DMS 273 (cell line): ENCODE results near the gene KRT1.

Experiments used
- DNase-seq: peaks from one replicate; lab custom pipeline; 2025; ENCODE audit not compliant: unreplicated experiment; lab: John Stamatoyannopoulos, UW

KRT1 gene

DNA sequence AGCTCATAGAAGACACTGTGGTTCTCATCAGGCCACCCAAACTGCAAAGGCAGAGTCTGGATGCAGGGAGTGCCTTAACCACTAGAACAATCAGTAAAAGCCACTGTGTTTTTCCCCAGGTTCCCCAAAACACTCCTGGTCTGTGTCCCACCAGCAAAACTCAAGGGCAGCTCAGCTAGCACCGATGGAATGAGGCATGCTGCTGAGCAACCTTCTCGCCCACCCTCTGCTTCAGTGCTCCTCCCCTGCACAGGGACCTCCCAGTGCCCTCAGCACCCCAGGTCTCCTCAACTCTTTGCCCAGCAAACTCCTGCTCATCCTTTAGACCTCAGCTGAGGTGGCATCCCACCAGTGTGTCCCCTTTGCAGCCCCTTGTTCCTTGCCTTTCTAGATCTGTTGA, 19.2 kb upstream of the KRT1 start:
- DNase-seq = no peak

DNA sequence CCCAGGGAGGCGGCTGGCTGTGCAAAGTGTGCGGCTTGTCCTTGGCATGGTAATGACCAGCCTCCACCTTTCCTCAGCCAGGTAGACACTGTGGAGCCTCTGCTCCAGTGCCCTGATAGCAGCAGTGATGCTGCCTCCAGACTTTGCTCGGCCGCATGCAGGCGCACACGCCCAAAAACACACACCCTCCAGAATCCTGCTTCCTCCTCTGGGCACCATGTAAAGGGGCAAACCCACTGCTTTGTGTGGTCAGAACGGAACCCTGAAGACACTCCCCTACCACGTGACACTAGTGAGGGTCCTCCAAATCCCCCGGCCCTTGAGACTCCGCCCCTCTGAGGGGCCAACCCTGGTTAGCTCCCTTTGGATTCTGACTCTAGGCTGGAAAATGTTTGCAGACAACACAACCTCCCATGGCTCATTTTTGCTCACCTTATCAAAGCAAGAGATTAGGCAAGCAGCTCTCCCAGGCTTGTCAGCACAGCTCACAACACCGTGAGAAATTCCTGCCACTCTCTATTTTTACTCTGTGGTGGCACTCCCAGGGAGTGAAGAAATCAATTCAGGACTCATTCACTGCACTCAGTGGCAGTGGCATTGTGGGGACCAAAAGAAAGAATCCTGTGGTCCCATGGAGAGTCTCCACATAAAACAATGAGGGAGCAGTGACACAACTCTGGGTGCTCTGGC, 18.6 kb upstream of the KRT1 start:
- no peak for DNase-seq

DNA sequence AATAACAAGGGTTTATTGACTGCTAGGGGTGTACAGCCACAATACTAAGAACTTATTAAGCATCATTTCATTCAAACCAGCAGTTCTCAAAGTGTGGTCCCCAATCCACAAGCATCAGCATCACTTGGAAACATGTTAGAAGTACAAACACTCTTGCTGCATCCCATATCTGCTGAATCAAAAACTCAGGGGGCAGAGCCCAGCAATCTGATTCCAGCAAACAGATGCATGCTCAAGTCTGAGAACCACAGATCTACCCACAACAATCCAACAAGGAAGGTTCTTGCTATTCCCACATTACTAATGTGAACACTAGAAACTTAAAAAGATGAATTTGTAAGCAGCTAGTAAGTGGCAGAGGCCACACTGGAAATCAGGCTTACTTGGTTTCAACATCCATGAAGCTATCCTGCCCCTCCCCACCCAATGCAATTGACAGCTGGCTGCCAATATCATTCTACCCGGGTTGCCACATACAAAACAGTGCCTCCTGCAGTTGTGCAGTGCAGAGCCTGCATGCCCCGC, 16.9 kb upstream of the KRT1 start:
- no peak for DNase-seq

DNA sequence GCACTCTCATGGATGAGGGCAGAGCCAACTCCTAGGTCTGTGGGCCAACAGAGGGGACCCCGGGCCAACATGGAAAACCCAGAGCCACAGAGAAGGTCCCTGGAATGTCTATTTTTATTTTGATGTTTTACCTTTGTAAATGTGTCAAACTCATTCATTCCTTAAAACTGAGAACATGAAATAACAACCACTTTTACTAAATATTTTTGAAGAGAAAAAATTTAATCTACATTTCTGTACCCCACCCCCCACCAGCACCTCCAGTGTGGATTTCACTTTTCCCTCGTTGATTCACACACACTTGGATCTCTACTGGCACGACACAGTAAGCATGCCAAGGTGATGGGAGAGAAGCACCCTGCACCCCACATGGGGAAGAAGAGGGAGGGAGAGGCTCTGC, 16.4 kb upstream of the KRT1 start:
- no peak for DNase-seq

DNA sequence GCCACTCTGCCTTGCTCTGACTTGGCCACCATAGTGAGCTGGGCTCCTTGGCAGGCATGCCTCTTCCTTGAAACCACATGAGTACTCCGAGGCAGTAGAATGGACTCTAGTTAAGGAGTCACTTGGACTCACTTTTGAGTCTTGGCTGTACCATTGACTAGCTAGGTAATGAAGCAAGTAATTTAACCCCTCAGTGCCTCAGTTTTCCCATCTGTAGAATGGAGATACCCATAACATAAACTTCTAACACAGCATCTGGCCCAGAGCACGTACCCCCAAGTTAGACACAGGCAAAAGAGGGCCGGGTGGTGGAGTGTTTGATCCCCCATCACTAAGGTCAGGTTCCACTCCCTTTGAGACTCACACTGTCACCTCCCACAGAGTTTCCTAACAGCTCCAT, 14.8 kb upstream of the KRT1 start:
- DNase-seq = no peak

DNA sequence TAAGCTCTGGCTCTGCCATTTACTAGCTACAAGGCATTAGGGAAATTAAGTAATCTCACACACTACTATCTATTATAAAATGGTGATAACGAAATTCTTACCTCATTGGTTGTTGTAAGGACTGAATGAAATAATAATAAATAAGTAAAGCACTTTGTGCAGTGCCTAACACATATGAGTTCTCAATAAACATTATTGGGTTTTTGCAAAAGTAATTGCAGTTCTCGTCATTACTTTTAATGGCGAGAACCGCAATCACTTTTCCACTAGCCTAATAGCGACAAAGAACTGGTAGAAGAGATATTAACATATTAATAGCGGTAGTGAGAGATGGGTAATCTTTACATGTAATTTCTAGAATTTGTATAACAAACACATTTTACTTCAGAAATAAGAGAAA, 13.9 kb upstream of the KRT1 start:
- DNase-seq = no peak

DNA sequence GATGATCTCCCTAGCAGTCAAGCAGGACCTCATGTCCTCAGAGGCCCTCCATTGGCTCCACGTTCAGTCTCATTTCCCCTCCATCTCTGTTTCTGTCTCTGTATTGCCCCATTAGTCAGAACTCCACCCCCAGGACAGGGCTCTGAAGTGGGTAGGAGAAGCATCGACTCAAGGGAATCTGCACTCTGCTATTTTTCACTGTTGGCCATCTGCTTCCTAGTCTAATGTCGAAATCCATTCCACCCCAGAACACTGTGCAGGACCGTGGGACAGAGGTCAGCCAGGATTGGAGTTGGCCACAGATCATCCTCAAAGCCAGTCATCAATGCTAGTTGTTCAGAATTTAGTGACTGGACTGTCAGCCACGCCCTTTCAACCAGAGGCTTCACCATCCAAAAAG, 13.1 kb upstream of the KRT1 start:
- no peak for DNase-seq

DNA sequence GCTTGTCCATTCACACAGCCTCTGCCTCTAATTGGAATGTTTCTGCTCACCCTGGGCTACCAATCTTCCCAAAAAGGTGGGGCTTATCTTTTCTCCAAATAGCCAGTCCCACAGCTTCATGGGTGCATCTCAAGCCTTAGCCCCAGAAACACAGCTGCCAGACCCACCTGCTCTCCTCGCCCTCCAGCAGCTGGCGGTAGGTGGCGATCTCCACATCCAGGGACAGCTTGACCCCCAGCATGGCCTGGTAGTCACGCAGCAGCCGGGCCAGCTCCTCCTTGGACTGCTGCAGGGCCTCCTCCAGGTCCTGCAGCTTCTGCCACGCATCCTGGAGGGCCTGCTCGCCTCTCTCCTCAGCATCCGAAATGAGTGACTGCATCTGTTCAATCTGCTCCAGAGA, 12.0 kb upstream of the KRT1 start:
- DNase-seq = no peak

DNA sequence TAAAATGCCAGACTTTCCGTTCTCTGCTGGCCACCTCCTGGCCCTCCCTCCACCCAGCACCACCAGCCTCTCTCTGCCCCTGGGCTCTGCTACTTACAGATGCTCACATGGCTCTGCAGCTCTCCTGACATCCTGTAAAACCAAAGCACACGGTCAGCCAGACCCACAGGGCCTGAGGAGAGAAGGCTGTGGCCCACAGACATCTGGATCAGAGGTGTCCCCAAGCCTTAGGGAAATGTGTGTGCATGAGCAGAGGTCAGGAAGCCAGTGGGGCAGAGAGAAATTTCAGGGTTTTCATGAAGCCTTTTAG, 11.6 kb upstream of the KRT1 start:
- no peak for DNase-seq

DNA sequence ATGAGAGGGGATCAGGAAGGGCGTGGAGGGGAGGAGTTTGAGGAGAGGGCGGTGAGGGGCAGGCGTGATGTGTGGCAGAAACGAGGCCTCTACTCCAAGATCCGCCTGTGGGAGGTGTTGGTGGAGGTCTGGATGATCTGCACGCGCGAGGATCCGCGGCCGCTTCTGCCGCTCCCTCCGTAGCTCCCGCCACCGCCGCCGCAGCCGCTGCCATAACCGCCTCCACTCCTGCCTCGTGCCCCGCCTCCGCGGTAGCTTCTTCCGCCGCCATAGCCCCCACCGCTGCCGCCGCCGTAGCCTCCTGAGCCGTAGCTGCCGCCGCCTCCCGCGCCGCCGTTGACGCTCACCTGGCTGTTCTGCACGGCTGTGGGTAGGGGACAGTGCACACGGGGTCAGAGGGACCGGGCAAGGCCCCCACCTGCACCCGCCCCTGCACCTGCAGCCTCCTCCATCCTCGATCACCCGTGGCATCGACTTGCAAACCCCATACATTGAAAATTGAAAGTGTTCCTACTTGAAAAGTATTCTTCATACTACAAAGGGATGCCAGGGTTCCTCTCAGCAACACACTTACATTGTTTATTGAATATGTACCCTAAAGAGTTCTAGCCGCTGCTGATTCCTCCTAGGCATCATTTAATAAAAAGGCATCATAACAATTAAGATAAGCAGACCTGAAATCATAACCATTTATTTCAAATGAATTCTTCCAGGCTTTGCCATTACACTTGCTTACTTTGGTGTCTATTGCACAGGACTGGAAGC, 11.1 kb upstream of the KRT1 start:
- peak; percentile 47 for DNase-seq

DNA sequence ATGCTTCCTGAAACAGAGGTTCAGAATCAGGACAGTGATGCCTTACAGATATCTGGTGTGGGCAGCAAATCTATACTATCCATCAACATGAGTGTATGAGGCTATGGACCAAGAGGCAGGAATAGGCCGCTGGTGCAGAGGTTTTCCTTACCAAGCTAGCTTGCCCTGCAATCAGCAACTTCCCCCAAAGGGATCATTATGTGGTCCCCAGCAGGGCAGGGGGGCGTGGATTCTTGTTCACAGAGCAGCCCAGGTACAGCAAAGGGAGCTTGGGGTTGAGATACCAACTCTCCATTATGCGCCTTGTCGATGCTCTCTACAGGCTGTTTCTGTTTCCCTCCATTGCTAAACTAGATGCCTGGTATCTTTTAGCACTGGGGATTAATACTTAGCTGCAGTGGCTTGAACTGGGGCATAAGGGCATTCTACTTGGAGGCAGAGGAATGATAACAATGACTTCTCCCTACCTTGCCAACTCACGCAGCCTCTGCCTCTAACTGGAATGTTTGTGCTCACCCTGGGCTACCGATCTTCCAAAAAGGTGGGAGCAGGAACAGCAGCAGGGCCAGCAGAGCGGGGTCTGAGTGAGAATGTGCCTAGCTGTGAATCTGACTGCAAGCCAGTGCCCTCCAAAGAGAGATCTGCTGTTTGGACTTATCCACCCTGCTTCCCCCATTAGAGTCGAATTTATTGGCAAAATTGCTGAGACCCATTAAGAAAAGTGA, 10.3 kb upstream of the KRT1 start:
- no peak for DNase-seq

DNA sequence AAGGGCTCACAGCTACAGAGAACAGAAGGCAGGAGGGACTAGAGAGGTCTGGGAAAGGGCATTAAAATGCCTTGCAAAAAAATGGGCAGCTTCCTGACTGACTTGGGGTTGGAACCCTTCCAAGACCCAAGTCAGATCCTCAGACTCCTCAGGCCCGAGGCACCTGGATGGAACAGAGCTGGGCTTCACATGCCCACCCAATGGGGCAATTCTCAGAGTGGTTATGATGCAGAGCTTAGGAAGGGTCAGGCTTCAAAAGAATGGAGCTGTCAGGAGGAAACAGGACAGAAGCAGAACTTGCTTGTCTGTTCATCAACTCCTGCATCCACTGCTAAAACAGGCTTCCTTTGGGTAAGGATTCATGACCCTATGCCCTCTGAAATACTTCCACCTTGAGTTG, 9.7 kb upstream of the KRT1 start:
- no peak for DNase-seq

DNA sequence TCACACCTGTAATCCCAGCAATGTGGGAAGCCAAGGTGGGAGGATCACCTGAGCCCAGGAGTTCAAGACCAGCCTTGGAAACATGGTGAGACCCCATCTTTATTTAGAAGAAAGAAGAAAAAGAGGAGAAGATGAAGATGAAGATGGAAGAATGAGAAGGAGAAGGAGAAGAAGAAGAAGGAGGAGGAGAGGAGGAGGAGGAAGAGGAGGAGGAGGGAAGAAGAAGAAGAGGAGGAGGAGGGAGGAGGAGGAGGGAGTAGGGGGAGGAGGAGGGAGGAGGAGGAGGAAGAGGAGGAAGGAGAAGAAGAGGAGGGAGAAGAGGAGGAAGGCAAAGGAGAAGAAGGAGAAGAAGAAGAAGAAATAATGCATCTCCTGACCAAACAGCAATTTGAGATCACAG, 9.0 kb upstream of the KRT1 start:
- no peak for DNase-seq

DNA sequence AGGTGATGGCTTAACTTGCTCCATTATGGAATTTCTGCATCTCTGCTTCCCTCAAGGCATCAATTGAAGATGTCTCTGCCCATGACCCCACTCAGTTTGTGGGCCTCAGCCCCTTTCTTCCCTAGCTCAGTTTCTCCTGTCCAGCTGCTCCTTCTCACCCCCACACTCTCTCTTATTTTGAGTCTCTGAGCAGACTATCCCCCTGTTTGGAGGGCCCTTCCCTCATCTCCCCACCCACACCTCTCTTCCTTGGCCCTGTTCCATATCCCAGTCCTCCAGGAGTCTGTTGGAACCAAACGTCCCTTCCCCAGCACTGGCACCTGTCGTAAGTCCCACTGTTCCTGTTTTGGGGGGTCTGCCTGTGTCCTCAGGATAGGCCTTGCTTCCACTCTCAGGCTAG, 8.3 kb upstream of the KRT1 start:
- no peak for DNase-seq

DNA sequence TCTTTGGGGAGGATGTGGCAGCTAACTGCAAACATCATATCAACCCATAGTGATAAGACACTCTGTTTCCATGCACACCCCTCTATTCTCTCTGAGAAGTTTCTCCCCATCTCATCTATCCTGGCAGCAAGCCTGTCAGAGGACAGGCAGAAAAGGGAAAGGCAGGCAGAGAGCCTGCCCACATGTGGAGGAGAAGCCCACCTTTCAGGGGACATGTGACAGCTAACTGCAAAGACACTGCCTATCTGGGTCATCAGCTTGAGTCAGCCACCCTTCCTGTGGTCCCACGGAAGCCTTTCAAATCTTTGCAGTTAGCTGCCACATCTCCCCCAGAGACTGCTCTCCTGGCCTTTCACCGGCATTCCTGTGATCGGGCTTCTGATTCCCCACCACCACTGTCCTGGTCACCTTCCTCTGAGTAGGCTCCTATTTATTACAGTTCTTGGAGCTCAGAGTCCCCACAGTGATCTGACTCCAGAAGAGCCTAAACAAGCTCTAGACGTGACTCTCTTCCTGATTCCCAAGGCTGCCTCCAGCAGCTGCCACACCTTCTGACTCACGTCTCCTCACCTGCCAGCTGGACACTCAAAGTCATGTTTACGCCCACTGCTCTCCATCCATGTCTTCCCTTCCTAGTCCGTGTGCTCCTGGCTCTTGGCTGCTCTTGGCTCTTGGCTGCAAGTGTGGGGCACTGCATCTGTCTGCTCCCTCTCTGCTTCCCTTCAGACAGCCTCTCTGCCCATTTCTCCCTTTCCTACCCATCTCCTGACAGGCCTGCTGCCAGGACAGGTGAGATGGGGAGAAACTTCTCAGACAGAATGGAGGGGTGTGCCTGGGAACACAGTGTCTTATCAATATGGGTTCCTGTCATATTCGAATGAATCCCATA, 7.5 kb upstream of the KRT1 start:
- DNase-seq = no peak

DNA sequence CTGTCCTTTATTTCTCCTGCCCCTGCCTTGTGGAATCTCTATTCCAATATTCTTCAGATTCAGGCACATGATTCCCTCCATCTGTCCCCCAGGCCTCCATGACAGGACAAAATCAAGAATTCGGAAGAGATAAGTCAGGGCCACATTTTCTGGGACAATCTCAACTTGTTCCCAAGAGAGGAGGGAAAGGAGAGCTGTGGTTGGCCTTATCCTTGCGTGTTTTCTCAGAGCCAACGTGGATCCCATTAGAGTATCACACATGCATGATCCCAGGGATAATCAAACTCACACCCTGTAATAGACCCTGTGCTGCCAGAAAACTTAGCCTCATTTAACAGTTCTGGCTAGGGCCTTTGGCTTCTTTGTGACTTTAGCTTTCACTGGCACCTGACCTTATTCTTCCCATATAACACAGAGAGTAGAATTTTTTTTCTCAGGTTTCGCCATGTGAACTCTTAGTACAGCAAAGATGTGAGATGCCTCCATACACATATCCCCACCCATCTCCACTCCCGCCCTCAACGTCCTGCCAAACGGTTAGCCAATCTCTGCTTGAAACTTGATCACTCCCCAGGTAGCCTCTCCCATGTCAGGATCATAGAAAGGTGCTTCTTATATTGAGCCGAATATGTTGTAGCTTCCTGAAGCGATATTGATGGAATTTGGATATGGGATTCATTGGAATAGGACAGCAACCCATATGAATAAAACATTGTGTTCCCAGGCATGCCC, 6.7 kb upstream of the KRT1 start:
- DNase-seq = no peak

DNA sequence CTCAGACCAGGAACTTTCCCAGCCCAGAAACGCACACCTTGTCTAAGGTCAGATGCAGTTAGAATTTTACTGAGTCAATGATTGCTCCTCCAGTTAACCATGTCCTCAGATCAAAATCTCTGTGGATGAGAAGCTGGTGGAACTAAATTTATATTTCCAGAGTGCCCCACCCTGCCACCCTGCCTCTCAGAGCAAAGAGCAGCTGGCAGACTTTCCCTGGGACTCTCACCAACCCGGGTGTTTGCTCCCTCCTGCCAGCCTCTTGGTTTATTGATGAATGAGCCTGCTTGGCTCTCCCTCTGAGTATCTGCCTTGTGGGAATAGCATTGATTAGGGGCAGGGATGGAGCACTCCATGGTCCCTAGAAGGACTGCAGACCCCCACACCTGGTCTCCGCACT, 5.9 kb upstream of the KRT1 start:
- no peak for DNase-seq

DNA sequence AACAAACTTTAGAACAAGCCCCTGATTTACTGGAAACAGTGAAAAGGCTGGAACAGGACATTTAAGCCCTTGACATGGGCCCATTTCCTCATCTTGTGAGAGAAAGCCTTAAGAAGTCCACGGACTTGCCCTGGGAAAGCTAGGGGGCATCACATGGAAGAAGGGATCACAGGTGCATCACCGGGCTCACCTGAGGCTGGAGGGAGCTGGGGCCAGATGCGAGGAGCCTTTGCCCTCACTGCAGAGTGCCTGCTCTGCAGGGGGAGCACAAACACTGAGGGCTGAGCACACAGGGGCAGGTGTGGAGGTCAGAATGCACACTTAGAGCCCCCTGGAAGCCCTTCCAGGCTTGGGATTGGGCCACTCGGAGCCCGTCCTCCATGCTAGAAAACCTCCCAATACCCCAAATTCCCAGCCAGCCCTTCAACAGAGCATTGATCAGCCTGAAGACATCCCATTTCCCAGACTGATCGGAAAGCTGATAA, 5.2 kb upstream of the KRT1 start:
- DNase-seq = no peak

DNA sequence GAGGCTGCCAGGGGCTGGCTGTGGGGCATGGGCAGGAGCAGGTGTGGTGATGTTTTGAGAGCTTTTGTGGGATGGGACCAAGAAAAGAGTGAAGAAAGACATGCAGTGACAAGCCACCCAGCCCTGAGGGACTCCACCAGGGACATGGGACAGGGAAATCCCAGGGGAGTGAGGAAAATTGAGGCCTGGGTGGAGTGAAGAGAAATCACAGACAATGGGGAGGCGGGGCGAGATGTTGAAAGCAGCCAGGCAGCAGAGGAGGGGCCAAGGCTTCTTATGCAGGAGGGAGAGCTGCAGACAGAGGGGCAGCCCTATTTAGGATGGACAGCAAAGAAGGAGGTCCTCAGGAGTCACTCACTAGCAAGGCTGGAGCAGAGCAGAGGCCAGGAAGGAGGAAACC, 4.2 kb upstream of the KRT1 start:
- DNase-seq = no peak

DNA sequence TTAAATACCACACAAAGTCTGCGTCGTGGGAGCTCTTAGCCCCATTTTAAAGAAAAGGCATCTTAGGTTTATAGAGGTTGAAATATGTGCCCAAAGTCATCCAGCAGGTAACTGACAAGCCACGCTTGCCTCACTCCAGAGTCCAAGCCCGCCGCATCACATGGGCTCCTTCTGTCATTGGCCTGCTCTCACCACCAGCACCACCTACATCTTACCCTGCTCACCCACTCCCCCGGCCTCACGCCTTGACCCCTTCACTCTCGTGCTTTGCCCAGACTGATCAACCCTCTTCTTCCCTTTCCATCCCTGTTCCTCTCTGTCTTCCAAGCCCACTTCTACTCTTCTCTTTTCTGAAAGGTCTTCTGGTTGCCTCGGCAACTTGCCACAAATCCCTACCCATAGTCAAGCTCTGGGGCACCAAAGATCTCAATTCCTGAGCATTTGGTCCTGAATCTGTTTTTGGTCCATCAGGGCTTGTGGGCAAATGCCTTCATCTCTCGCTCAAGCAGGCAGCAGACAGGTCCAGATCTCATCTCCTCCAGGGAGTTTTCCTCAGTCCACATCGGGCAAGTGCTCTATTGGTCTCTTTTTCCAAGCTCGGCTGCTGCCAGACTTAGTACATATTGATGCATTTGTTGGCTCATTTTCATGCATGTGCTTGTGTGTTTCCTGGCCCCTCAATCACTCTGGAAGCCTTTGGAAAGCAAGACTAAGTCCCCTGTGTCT, 3.5 kb upstream of the KRT1 start:
- DNase-seq = no peak
